ENCODE data around the gene SRGAP1. TPM values are rescaled to one million over a fixed set of nuclear protein-coding genes. Genes with fewer than 3 reads are reported as not detected.
A peak's percentile ranks its signal among the peaks of the same experiment; 100 is the strongest.

SRGAP1 gene
- total and polyA plus RNA-seq, 2 of the 13 experiments (the other 11 are each of a cell fraction or from before 2014, with no cell fraction given), result 1.6 to 3.4 TPM

GRCh38 chr12:63845726-63846125, 1.2 kb downstream of the SRGAP1 start:
- intact Hi-C loops (cut with micrococcal nuclease; ENCODE audit: unreplicated experiment), result loop anchor here (1.0 to 10.0 kb wide), 4 partner anchors 42 to 169 kb away; no protein-coding TSS in a partner anchor
- no TSS peak for BruUV-seq (replicated peaks)
- Histone ChIP-seq H3K27ac (ENCODE audit: extremely low read length, insufficient read depth, low read length) (peak overlapping the region; percentile 65), H3K4me1 (ENCODE audit: insufficient read depth, low read length) (peaks cover 38% of the 10 kb centered on the region), H3K36me3 (replicated peaks in 1 of 2; ENCODE audit: control insufficient read depth in 1 of 2, insufficient read depth in 2 of 2, low read length in 2 of 2) (no peaks in the 10 kb centered on the region), H4K20me1 (ENCODE audit: insufficient read depth, low read length) (no peaks in the 10 kb centered on the region), H2AFZ (ENCODE audit: low read length) (no peak overlapping the region), H3K79me2 (ENCODE audit: insufficient read depth, low read length) (peaks cover 13% of the 10 kb centered on the region), H3K4me2 (ENCODE audit: low read depth, low read length) (peak overlapping the region; percentile 86), H3K27me3 (ENCODE audit: control insufficient read depth in 1 of 2, insufficient read depth in 2 of 2, low read length in 2 of 2) (no peaks in the 10 kb centered on the region; a peak in 1 of 5 replicates), H3K9ac (ENCODE audit: insufficient read depth, low read depth, low read length) (peak overlapping the region; percentile 21; the same call in 1 of the 2 replicates), H3K4me3 (replicated peaks in 1 of 3; ENCODE audit: insufficient read depth in 1 of 3, low read depth in 2 of 3, low read length in 3 of 3) (peak overlapping the region; percentile 79 to 98 (median 91); a peak in 5 of 6 replicates), H3K9me3 (ENCODE audit: low read length) (no peaks in the 10 kb centered on the region)
- POLR2A ChIA-PET, result interaction anchor here (1.2 to 3.0 kb wide), 2 partner anchors 52 to 72 kb away, joined by 3 to 18 read pairs; no protein-coding TSS in a partner anchor
- in situ Hi-C loops (cut with HindIII; ENCODE audit: extremely low pct_ligation_motif_present, low pct_unique_long_range_greater_than_20kb), result no loop called here
- 3% methylated on average over 2 of the region's 2 CpGs for WGBS (ENCODE audit: low lambda C conversion rate)
- peak; percentile 89 for FAIRE-seq
- CTCF ChIA-PET (ENCODE audit: low intra/inter-chr PET ratio, low total read pairs), result no interaction called here
- peak; percentile 13 for ATAC-seq
- DNase-seq (ENCODE audit: low spot score), result peak; percentile 88
- TF ChIP-seq GATAD2A (CRISPR knock-in tag; IDR thresholded peaks at IDR 0.05), result peak; percentile 53; the same call in 1 of the 2 replicates
- peak; percentile 51; the same call in 1 of the 2 replicates for TF ChIP-seq HMG20A (CRISPR knock-in tag; IDR thresholded peaks at IDR 0.05; ENCODE audit: borderline replicate concordance)
- TF ChIP-seq FOXP1 (IDR thresholded peaks at IDR 0.05), result no peak
- TF ChIP-seq FOXP1 (CRISPR knock-in tag; IDR thresholded peaks at IDR 0.05), result peak; percentile 76; the same call in 1 of the 2 replicates
- peak; percentile 44; the same call in 1 of the 2 replicates for TF ChIP-seq CREM (IDR thresholded peaks at IDR 0.05)
- TF ChIP-seq CREM (CRISPR knock-in tag; IDR thresholded peaks at IDR 0.05), result no peak
- no peak for TF ChIP-seq ATAD3A (CRISPR knock-in tag; IDR thresholded peaks at IDR 0.05)
- TF ChIP-seq, protein P1, sequence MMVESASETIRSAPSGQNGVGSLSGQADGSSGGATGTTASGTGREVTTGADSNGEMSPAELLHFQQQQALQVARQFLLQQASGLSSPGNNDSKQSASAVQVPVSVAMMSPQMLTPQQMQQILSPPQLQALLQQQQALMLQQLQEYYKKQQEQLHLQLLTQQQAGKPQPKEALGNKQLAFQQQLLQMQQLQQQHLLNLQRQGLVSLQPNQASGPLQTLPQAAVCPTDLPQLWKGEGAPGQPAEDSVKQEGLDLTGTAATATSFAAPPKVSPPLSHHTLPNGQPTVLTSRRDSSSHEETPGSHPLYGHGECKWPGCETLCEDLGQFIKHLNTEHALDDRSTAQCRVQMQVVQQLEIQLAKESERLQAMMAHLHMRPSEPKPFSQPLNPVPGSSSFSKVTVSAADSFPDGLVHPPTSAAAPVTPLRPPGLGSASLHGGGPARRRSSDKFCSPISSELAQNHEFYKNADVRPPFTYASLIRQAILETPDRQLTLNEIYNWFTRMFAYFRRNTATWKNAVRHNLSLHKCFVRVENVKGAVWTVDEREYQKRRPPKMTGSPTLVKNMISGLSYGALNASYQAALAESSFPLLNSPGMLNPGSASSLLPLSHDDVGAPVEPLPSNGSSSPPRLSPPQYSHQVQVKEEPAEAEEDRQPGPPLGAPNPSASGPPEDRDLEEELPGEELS (CRISPR knock-in tag; IDR thresholded peaks at IDR 0.05), result peak; percentile 50
- TF ChIP-seq EP300 (IDR thresholded peaks at IDR 0.05; ENCODE audit: low read depth in 2 of 2, low read length in 2 of 2), result peak in 1 of 2 experiments; percentile 66; a peak in 1 of 4 replicates
- peak; percentile 44; the same call in 1 of the 2 replicates for TF ChIP-seq EP300 (CRISPR knock-in tag; IDR thresholded peaks at IDR 0.05; ENCODE audit: borderline replicate concordance)
- TF ChIP-seq SRSF1 (optimal IDR thresholded peaks at IDR 0.05; ENCODE audit: low read depth, low read length), result no peak
- peak; percentile 69; the same call in 1 of the 2 replicates for TF ChIP-seq SOX13 (IDR thresholded peaks at IDR 0.05)
- peak in 1 of 2 experiments; percentile 88; a peak in 2 of 4 replicates for TF ChIP-seq SOX13 (CRISPR knock-in tag; conservative IDR thresholded peaks at IDR 0.05 in 1 of 2, IDR thresholded peaks at IDR 0.05 in 1 of 2)
- TF ChIP-seq HDAC2 (CRISPR knock-in tag; IDR thresholded peaks at IDR 0.05), result peak; percentile 44; the same call in 1 of the 2 replicates
- peak; percentile 56; the same call in 1 of the 2 replicates for TF ChIP-seq ZNF614 (CRISPR knock-in tag; IDR thresholded peaks at IDR 0.05; ENCODE audit: borderline replicate concordance)
- no peak for TF ChIP-seq ZNF20 (CRISPR knock-in tag; IDR thresholded peaks at IDR 0.05)
- 0 out of 2 replicates have a peak, but pooled peaks have one; percentile 17 for TF ChIP-seq ZNF646 (CRISPR knock-in tag; IDR thresholded peaks at IDR 0.05)
- TF ChIP-seq SAP130 (CRISPR knock-in tag; IDR thresholded peaks at IDR 0.05; ENCODE audit: low read depth), result peak; percentile 75
- TF ChIP-seq MED1 (CRISPR knock-in tag; IDR thresholded peaks at IDR 0.05), result 0 out of 2 replicates have a peak, but pooled peaks have one; percentile 19
